HG03432 (cell line): ENCODE measurements around the gene PRKAG1.

Experiments used
- ATAC-seq: cut with Tn5 transposase; IDR thresholded peaks from one replicate; pipeline ENCODE4 v1.9.1; 2021; ENCODE audit warnings: mild to moderate bottlenecking, moderate library complexity; ENCODE audit not compliant: unreplicated experiment

PRKAG1 gene

GRCh38 chr12:48969833-48970701, 48.5 kb downstream of the PRKAG1 start:
- peak; percentile 41 for ATAC-seq

GRCh38 chr12:48969160-48969771, 49.3 kb downstream of the PRKAG1 start:
- no peak for ATAC-seq

- no peak for ATAC-seq
Observed at GRCh38 chr12:48968467-48968866, 50.1 kb downstream of the PRKAG1 start.

GRCh38 chr12:48967991-48968390, 50.6 kb downstream of the PRKAG1 start:
- no peak for ATAC-seq

- no peak for ATAC-seq
Observed at GRCh38 chr12:48966177-48966895, 52.2 kb downstream of the PRKAG1 start.

GRCh38 chr12:48965298-48965838, 53.2 kb downstream of the PRKAG1 start:
- ATAC-seq, result no peak

GRCh38 chr12:48961801-48962200, 56.8 kb downstream of the PRKAG1 start:
- no peak for ATAC-seq

GRCh38 chr12:48961331-48961730, 57.2 kb downstream of the PRKAG1 start:
- ATAC-seq, result no peak

GRCh38 chr12:48960834-48961233, 57.7 kb downstream of the PRKAG1 start:
- ATAC-seq, result no peak

- ATAC-seq, result no peak
Observed at GRCh38 chr12:48958049-48958388, 60.6 kb downstream of the PRKAG1 start.

GRCh38 chr12:48957141-48958048, 61.2 kb downstream of the PRKAG1 start, which contains the start of gene ARF3:
TSS of gene ARF3 (minus strand) at chr12:48957487. CDS start at chr12:48941095, 16,392 bp downstream.
- peak; percentile 94 for ATAC-seq

- peak; percentile 33 for ATAC-seq
Observed at GRCh38 chr12:48956279-48957140, 62.1 kb downstream of the PRKAG1 start.

GRCh38 chr12:48954841-48955501, 63.6 kb downstream of the PRKAG1 start:
- no peak for ATAC-seq

GRCh38 chr12:48954061-48954460, 64.5 kb downstream of the PRKAG1 start:
- ATAC-seq, result no peak

- no peak for ATAC-seq
Observed at GRCh38 chr12:48952691-48953090, 65.9 kb downstream of the PRKAG1 start.
